Measurements from ENCODE around the gene VPS13C. TPM values are rescaled to one million over a fixed set of nuclear protein-coding genes. Genes with fewer than 3 reads are reported as not detected.

Gene VPS13C
- total and polyA plus RNA-seq, 2 donors (not counting 1 experiment from before 2014, with no cell fraction given), result 40.0 to 236 TPM

GRCh38 chr15:62075595-62076277 lies 15.5 kb upstream of the VPS13C start:
- no peak for TF ChIP-seq EZH2 (IDR thresholded peaks at IDR 0.05; ENCODE audit: borderline replicate concordance, insufficient read depth, low read depth, low read length, poor library complexity, severe bottlenecking)
- no peak for TF ChIP-seq CTCF (IDR thresholded peaks at IDR 0.05)
- no peaks in the 10 kb centered on the region for H3K4me1 ChIP-seq (ENCODE audit: control insufficient read depth in 2 of 2, insufficient read depth in 2 of 2, low read length in 2 of 2)
- peaks cover 11% of the 10 kb centered on the region for H3K27me3 Mint-ChIP-seq
- peaks cover 0 to 4% (median under 1%) of the 10 kb centered on the region in 4 experiments for H3K27me3 ChIP-seq (replicated peaks in 1 of 4; ENCODE audit: control extremely low read depth in 1 of 4, control insufficient read depth in 3 of 4, insufficient read depth in 4 of 4, low read length in 3 of 4)
- CTCF ChIA-PET, result interaction anchor here (1.0 to 2.1 kb wide), 2 partner anchors 15 to 49 kb away, joined by 3 to 8 read pairs; partner anchors contain the start of gene VPS13C
- DNase-seq, result no peak
- H2AFZ ChIP-seq (ENCODE audit: insufficient read depth, low read depth, low read length, poor library complexity, severe bottlenecking), result no peak overlapping the region
- no peaks in the 10 kb centered on the region for H3K36me3 ChIP-seq (replicated peaks in 1 of 2; ENCODE audit: control extremely low read depth in 1 of 2, control insufficient read depth in 1 of 2, extremely low read depth in 1 of 2, insufficient read depth in 2 of 2, low read length in 1 of 2)
- no peak overlapping the region for H3K4me3 Mint-ChIP-seq
- no peaks in the 10 kb centered on the region for H3K9me3 ChIP-seq (ENCODE audit: control extremely low read depth in 1 of 3, control insufficient read depth in 2 of 3, insufficient read depth in 1 of 3, low read length in 2 of 3)
- no peak overlapping the region for H3K4me2 ChIP-seq (replicated peaks; ENCODE audit: low read depth, low read length, poor library complexity, severe bottlenecking)
- no peak for ATAC-seq (ENCODE audit: low read depth)
- 100% methylated on average over 2 of the region's 9 CpGs for WGBS (ENCODE audit: insufficient coverage)
- no peaks in the 10 kb centered on the region for H3K9me3 Mint-ChIP-seq (ENCODE audit: insufficient read depth)
- H4K20me1 ChIP-seq (ENCODE audit: control insufficient read depth, insufficient read depth, low read length, poor library complexity, severe bottlenecking), result no peaks in the 10 kb centered on the region
- H3K79me2 ChIP-seq (ENCODE audit: control insufficient read depth, insufficient read depth, low read length), result no peaks in the 10 kb centered on the region
- no peak overlapping the region for H3K9ac ChIP-seq (ENCODE audit: low read length)
- no peak overlapping the region for H3K27ac Mint-ChIP-seq
- intact Hi-C loops (cut with micrococcal nuclease), result no loop called here
- POLR2A ChIA-PET, result no interaction called here
- no peaks in the 10 kb centered on the region for H3K4me1 Mint-ChIP-seq
- H3K4me3 ChIP-seq (ENCODE audit: control extremely low read depth in 1 of 5, extremely low read depth in 1 of 5, insufficient read depth in 1 of 5, low read depth in 2 of 5, low read length in 4 of 5), result no peak overlapping the region
- H3K27ac ChIP-seq (ENCODE audit: low read length in 2 of 2), result no peak overlapping the region

- Histone ChIP-seq H3K4me2 (replicated peaks; ENCODE audit: low read depth, low read length, poor library complexity, severe bottlenecking) (no peak overlapping the region), H3K9me3 (ENCODE audit: control extremely low read depth in 1 of 3, control insufficient read depth in 2 of 3, insufficient read depth in 1 of 3, low read length in 2 of 3) (no peaks in the 10 kb centered on the region), H3K4me3 (ENCODE audit: control extremely low read depth in 1 of 5, extremely low read depth in 1 of 5, insufficient read depth in 1 of 5, low read depth in 2 of 5, low read length in 4 of 5) (no peak overlapping the region), H3K79me2 (ENCODE audit: control insufficient read depth, insufficient read depth, low read length) (no peaks in the 10 kb centered on the region), H3K4me1 (ENCODE audit: control insufficient read depth in 2 of 2, insufficient read depth in 2 of 2, low read length in 2 of 2) (peaks cover 16% of the 10 kb centered on the region in 2 donors), H3K9ac (ENCODE audit: low read length) (no peak overlapping the region), H4K20me1 (ENCODE audit: control insufficient read depth, insufficient read depth, low read length, poor library complexity, severe bottlenecking) (peaks cover 5% of the 10 kb centered on the region), H3K27me3 (replicated peaks in 1 of 4; ENCODE audit: control extremely low read depth in 1 of 4, control insufficient read depth in 3 of 4, insufficient read depth in 4 of 4, low read length in 3 of 4) (peaks cover 0 to 26% (median 20%) of the 10 kb centered on the region in 4 experiments), H2AFZ (ENCODE audit: insufficient read depth, low read depth, low read length, poor library complexity, severe bottlenecking) (no peak overlapping the region), H3K36me3 (replicated peaks in 1 of 2; ENCODE audit: control extremely low read depth in 1 of 2, control insufficient read depth in 1 of 2, extremely low read depth in 1 of 2, insufficient read depth in 2 of 2, low read length in 1 of 2) (no peaks in the 10 kb centered on the region), H3K27ac (ENCODE audit: low read length in 2 of 2) (no peak overlapping the region)
- ATAC-seq (ENCODE audit: low read depth) (no peak), DNase-seq (peak; percentile 67)
- TF ChIP-seq EZH2 (IDR thresholded peaks at IDR 0.05; ENCODE audit: borderline replicate concordance, insufficient read depth, low read depth, low read length, poor library complexity, severe bottlenecking), result no peak
- TF ChIP-seq CTCF (IDR thresholded peaks at IDR 0.05), result peak; percentile 93
- Mint-ChIP-seq H3K27me3 (peaks cover 25% of the 10 kb centered on the region), H3K4me1 (peaks cover 15% of the 10 kb centered on the region), H3K27ac (no peak overlapping the region), H3K9me3 (ENCODE audit: insufficient read depth) (no peaks in the 10 kb centered on the region), H3K4me3 (no peak overlapping the region)
- POLR2A ChIA-PET, result no interaction called here
- CTCF ChIA-PET, result interaction anchor here (0.7 to 4.6 kb wide), 22 partner anchors 8 to 238 kb away, joined by 3 to 25 read pairs (median 4); partner anchors contain the start of gene VPS13C
- intact Hi-C loops (cut with micrococcal nuclease), result loop anchor here (1.0 to 5.0 kb wide), 2 partner anchors 80 to 200 kb away; no protein-coding TSS in a partner anchor
These were observed 11.6 kb upstream of the VPS13C start for GRCh38 chr15:62071711-62072308.
